CD4-positive, alpha-beta memory T cell (primary cell): Measurements from ENCODE around the gene ZDHHC20. TPM values are rescaled to one million over a fixed set of nuclear protein-coding genes. Genes with fewer than 3 reads are reported as not detected.

Source experiments
- CTCF ChIA-PET: fragments of 350-600 bp; sonication (Branson Sonifier 250); formaldehyde crosslinking; loops from one replicate; lab custom pipeline; 2021; ENCODE audit warnings: inconsistent platforms; ENCODE audit not compliant: partially characterized antibody; lab: Charles Lee
- POLR2A ChIA-PET: fragments of 350-600 bp; sonication (Branson Sonifier 250); formaldehyde crosslinking; loops from one replicate; lab custom pipeline; 2021; ENCODE audit not compliant: partially characterized antibody; lab: Charles Lee
- DNase-seq, 5 donors: peaks; one replicate each; pipeline versions ENCODE4 v3.0.0 to v3.0.0-alpha.2; 2020 to 2022; ENCODE audit warnings: mixed read lengths in 1 of 5
- H3K27ac ChIP-seq: one replicate; pipeline ENCODE4 v1.7.0; 2013; ENCODE audit warnings: low read depth, low read length
- H3K27me3 ChIP-seq: 2 replicates; pipeline ENCODE4 v1.7.0; 2013; ENCODE audit warnings: mild to moderate bottlenecking, low read length, moderate library complexity; ENCODE audit not compliant: insufficient read depth
- H3K36me3 ChIP-seq: 2 replicates; pipeline ENCODE4 v1.7.0; 2013; ENCODE audit warnings: mild to moderate bottlenecking, low read length, moderate library complexity; ENCODE audit not compliant: insufficient read depth
- H3K4me1 ChIP-seq: 2 replicates; pipeline ENCODE4 v1.7.0; 2013; ENCODE audit warnings: mild to moderate bottlenecking, low read length, moderate library complexity; ENCODE audit not compliant: insufficient read depth
- H3K4me3 ChIP-seq, 2 donors: one replicate each; pipeline ENCODE4 v1.7.0; 2013; ENCODE audit warnings: low read length in 2 of 2, mild to moderate bottlenecking in 1 of 2
- H3K9me3 ChIP-seq, 2 donors: one replicate each; pipeline ENCODE4 v1.7.0; 2013; ENCODE audit warnings: low read length in 2 of 2, control low read depth in 1 of 2; ENCODE audit not compliant: control insufficient read depth in 1 of 2
- H3K27ac Mint-ChIP-seq, 7 donors: one replicate each; pipeline ENCODE4 v1.8.0; 2020 to 2021; ENCODE audit warnings: mixed read lengths in 7 of 7, mild to moderate bottlenecking in 6 of 7, inconsistent platforms in 3 of 7, moderate library complexity in 3 of 7
- H3K27me3 Mint-ChIP-seq, 2 donors: one replicate each; pipeline ENCODE4 v1.8.0; 2020 to 2021; ENCODE audit warnings: mixed read lengths in 2 of 2
- H3K36me3 Mint-ChIP-seq, 2 donors: one replicate each; pipeline ENCODE4 v1.8.0; 2020 to 2021; ENCODE audit warnings: mixed read lengths in 2 of 2, inconsistent platforms in 1 of 2, mild to moderate bottlenecking in 1 of 2
- H3K4me1 Mint-ChIP-seq, 4 donors: one replicate each; pipeline ENCODE4 v1.8.0; 2020 to 2021; ENCODE audit warnings: mixed read lengths in 4 of 4, mild to moderate bottlenecking in 1 of 4
- H3K4me3 Mint-ChIP-seq, 8 donors: one replicate each; pipeline ENCODE4 v1.8.0; 2020 to 2021; ENCODE audit warnings: mixed read lengths in 8 of 8, mild to moderate bottlenecking in 7 of 8, moderate library complexity in 6 of 8, inconsistent platforms in 3 of 8
- H3K9me3 Mint-ChIP-seq, 8 donors: one replicate each; pipeline ENCODE4 v1.8.0; 2020 to 2021; ENCODE audit warnings: mixed read lengths in 8 of 8, mild to moderate bottlenecking in 5 of 8, inconsistent platforms in 3 of 8, moderate library complexity in 1 of 8
- intact Hi-C: fragments of 100-400 bp; cut with micrococcal nuclease; formaldehyde crosslinking; loops from one replicate; pipeline ENCODE4 v1.15.1; 2023
- polyA plus RNA-seq, 2 donors: library from polyadenylated mRNA; unstranded; fragments of 300-500 nt; fragmentation: Illumina TruSeq; gene quantifications; one replicate each; pipeline ENCODE4 v1.2.3, GENCODE V29; 2021
- total RNA-seq, 2 experiments: library from RNA; stranded (reverse); gene quantifications; one replicate each; pipeline ENCODE4 v1.2.3, GENCODE V29; 2021

Gene ZDHHC20
- total and polyA plus RNA-seq, 4 experiments from 2014 or later = 29.4 to 72.3 (median 51.8) TPM

DNA sequence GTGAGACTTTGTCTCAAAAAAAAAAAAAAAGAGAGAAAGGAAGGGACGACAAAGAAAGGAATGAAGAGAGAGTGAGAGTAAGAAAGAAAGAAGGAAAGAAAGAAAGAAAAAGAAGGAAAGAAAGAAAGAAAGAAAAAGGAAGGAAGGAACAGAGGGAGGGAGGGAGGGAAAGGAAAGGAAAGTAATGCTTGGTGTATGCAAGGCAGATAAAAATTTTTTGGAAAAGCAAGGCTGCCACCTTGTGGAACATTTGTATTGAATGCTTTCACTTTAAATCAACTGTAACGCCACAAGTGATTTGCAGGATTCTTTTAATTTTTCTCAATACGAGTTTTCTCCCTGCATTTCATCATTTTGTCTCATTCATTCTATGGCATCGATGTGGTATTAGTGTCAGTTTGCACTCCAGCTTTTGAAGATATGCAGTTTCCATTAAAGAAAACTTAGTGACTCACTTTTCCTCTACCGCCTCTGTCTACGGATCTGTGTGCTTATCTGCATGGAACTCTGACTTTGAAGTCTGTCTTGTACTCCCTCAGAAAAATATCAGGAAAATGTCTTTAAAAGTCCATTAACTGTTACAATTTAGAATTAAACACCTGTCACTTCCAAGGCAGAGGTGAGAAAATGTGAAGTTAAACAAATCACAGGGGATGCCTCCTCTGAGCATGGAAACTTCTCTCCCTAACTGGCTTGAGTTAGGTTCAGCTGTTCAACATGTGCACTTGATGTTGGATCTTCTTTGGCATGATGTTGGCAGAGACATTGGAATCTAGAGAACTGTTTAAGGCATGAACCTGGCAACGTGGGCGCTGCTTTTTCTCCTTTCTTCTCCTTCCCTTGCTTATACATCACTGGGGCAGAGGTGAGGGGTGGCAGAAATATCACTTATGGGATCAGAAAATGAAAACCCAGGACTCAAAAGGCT lies 20.0 kb upstream of the ZDHHC20 start:
- H3K27ac Mint-ChIP-seq = peak overlapping the region in 1 of 7 donors; percentile 43
- CTCF ChIA-PET = interaction anchor here (1.0 to 12.2 kb wide), 15 partner anchors 11 to 577 kb away, joined by 3 to 235 read pairs (median 5); partner anchors contain the start of genes MICU2 and XPO4
- DNase-seq = peak; percentile 61 to 71 (median 64)
- Histone ChIP-seq H3K36me3 (no peaks in the 10 kb centered on the region), H3K4me1 (peaks cover 15% of the 10 kb centered on the region), H3K27ac (no peak overlapping the region), H3K4me3 (no peak overlapping the region), H3K27me3 (no peaks in the 10 kb centered on the region), H3K9me3 (no peaks in the 10 kb centered on the region)
- intact Hi-C loops = loop anchor here (1.0 to 5.0 kb wide), 6 partner anchors 182 to 984 kb away; partner anchors contain the start of genes MRPL57 and SKA3
- no peaks in the 10 kb centered on the region for H3K36me3 Mint-ChIP-seq
- no peaks in the 10 kb centered on the region for H3K9me3 Mint-ChIP-seq
- peaks cover 7 to 15% (median 10%) of the 10 kb centered on the region in 4 donors for H3K4me1 Mint-ChIP-seq
- peak overlapping the region in 5 of 8 donors; percentile 35 to 73 (median 57) for H3K4me3 Mint-ChIP-seq
- H3K27me3 Mint-ChIP-seq = peaks cover 0 to 2% of the 10 kb centered on the region in 2 donors
- POLR2A ChIA-PET = interaction anchor here (0.8 kb wide), 1 partner anchor 10 kb away, joined by 3 read pairs; no protein-coding TSS in a partner anchor

DNA sequence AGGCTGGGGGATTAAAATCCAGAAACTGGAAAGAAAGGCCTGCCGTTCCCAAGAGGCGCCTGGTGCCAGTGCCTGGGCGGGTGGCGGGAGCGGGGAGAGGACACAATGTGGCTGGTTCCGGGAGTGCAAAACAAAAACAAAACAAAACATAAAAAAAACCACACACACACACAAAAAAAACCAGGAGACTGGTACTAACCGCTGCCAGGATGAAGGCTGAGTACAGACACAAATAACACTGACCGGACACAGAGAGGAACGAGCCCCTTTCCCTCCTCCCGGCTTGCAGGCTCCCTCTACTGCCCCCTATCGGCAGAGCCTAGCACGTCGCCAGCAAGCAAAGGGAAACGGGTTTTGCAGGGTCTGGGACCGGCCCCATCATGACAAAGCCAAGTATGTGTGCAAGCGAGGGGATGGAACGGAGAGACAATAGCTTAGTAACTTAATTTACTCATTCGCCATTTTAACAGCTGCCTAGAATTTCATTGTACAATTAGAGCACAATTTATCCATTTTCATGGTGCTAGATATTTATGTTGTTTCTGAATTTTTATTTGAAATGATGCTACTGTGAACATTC lies 17.9 kb upstream of the ZDHHC20 start:
- H3K27ac Mint-ChIP-seq = peak overlapping the region in 6 of 7 donors; percentile 2 to 76 (median 42)

DNA sequence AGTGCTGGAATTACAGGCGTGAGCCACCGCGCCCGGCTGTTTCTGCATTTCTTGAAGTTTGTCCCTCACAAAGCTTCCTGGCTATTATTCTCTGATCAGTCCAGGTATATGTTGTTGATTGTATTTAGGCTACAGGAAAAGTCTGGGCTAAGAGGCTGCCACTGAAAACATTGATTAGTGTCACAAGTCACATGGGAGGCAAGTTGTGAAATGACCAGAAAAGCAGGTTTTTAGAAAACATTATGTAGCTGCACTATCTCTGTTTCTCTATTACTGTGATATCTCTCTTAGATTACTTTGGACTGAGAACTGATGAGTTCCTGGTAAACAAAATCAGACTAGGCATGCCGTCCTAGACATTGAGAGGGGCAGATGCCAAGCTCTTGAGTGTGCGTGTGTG lies 16.0 kb upstream of the ZDHHC20 start:
- Histone ChIP-seq H3K9me3 (no peaks in the 10 kb centered on the region), H3K4me3 (no peak overlapping the region), H3K27me3 (no peaks in the 10 kb centered on the region), H3K36me3 (no peaks in the 10 kb centered on the region), H3K4me1 (peaks cover 15% of the 10 kb centered on the region), H3K27ac (no peak overlapping the region)
- peaks cover 0 to 1% of the 10 kb centered on the region in 2 donors for H3K27me3 Mint-ChIP-seq
- no peak for DNase-seq
- no peaks in the 10 kb centered on the region for H3K36me3 Mint-ChIP-seq
- intact Hi-C loops = loop anchor here (5.0 kb wide), 1 partner anchor 298 kb away; the partner anchor contains the start of genes MRPL57 and SKA3
- CTCF ChIA-PET = interaction anchor here (0.7 to 12.2 kb wide), 7 partner anchors 15 to 532 kb away, joined by 3 to 235 read pairs (median 6); partner anchors contain the start of gene ZDHHC20
- POLR2A ChIA-PET = no interaction called here
- peaks cover 0 to 5% (median 3%) of the 10 kb centered on the region in 8 donors for H3K9me3 Mint-ChIP-seq
- peaks cover 7 to 15% (median 10%) of the 10 kb centered on the region in 4 donors for H3K4me1 Mint-ChIP-seq
- peak overlapping the region in 1 of 8 donors; percentile 4 for H3K4me3 Mint-ChIP-seq
- no peak overlapping the region for H3K27ac Mint-ChIP-seq

More for the DNA sequence above, 17.9 kb upstream of the ZDHHC20 start:
- H3K4me3 ChIP-seq = peak overlapping the region in 1 of 2 donors; percentile 42
- H3K9me3 Mint-ChIP-seq = peaks cover 0 to 3% (median 0%) of the 10 kb centered on the region in 8 donors
- H3K4me1 Mint-ChIP-seq = peaks cover 7 to 15% (median 10%) of the 10 kb centered on the region in 4 donors
- no peaks in the 10 kb centered on the region for H3K36me3 ChIP-seq
- ChIA-PET CTCF (interaction anchor here (0.6 to 12.2 kb wide), 67 partner anchors 9 to 984 kb away, joined by 3 to 235 read pairs (median 5); partner anchors contain the start of genes MRPL57, SKA3, XPO4 and ZDHHC20), POLR2A (interaction anchor here (1.5 to 2.6 kb wide), 2 partner anchors 19 to 180 kb away, joined by 8 to 14 read pairs; partner anchors contain the start of gene ZDHHC20)
- H3K36me3 Mint-ChIP-seq = no peaks in the 10 kb centered on the region
- H3K4me3 Mint-ChIP-seq = peak overlapping the region; percentile 75 to 86 (median 83)
- no peaks in the 10 kb centered on the region for H3K9me3 ChIP-seq
- no peaks in the 10 kb centered on the region for H3K27me3 ChIP-seq
- peak; percentile 67 to 75 (median 70) for DNase-seq
- intact Hi-C loops = loop anchor here (2.0 to 5.0 kb wide), 2 partner anchors 18 to 300 kb away; partner anchors contain the start of genes MRPL57, SKA3 and ZDHHC20
- peaks cover 0 to 2% of the 10 kb centered on the region in 2 donors for H3K27me3 Mint-ChIP-seq
- peaks cover 15% of the 10 kb centered on the region for H3K4me1 ChIP-seq
- no peak overlapping the region for H3K27ac ChIP-seq

DNA sequence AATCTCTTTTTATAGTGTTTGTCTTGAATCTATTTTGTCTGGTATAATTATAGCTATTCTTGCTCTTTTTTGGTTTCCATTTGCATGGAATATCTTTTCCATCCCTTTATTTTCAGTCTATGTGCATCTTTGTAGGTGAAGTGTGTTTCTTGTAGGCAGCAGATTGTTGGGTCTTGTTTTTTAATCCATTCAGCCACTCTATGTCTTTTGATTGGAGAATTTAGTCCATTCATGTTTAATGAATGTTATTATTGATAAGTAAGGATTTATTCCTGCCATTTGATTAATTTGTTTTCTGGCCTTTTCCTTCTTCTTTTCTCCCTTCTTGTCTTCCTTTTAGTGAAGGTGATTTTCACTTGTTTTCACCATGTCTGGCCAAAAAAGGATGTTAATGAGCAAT lies 11.7 kb upstream of the ZDHHC20 start:
- ChIA-PET POLR2A (no interaction called here), CTCF (interaction anchor here (12.2 kb wide), 1 partner anchor 173 kb away, joined by 235 read pairs; no protein-coding TSS in a partner anchor)
- Mint-ChIP-seq H3K4me1 (no peaks in the 10 kb centered on the region), H3K27me3 (peaks cover 0 to 1% of the 10 kb centered on the region in 2 donors), H3K9me3 (peaks cover 0 to 8% (median 3%) of the 10 kb centered on the region in 8 donors), H3K36me3 (no peaks in the 10 kb centered on the region), H3K4me3 (no peak overlapping the region), H3K27ac (no peak overlapping the region)
- DNase-seq = no peak
- Histone ChIP-seq H3K4me1 (no peaks in the 10 kb centered on the region), H3K27ac (no peak overlapping the region), H3K36me3 (no peaks in the 10 kb centered on the region), H3K4me3 (no peak overlapping the region), H3K27me3 (no peaks in the 10 kb centered on the region), H3K9me3 (no peaks in the 10 kb centered on the region)
- intact Hi-C loops = no loop called here

DNA sequence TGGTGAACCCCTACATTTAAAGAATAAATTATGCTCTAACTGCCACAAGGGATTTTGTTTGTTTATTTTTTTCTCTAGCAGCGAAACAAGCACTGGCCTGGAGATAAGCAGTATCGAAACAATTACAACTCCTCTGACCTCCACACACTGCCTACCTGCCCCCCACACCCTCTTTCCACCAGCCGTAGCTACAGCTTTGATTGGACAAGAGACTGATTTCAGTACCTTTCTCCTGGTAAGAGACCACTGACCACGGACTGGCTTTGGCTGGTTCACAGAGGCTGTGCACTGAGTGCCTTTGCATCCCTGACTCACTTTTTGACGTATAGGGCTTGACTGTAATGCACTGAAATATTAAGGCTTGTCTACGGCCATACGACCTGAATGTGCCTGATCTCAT lies 7.4 kb upstream of the ZDHHC20 start:
- Histone ChIP-seq H3K4me1 (no peaks in the 10 kb centered on the region), H3K36me3 (no peaks in the 10 kb centered on the region), H3K4me3 (no peak overlapping the region), H3K27ac (no peak overlapping the region), H3K27me3 (no peaks in the 10 kb centered on the region), H3K9me3 (no peaks in the 10 kb centered on the region)
- peaks cover 0 to 1% of the 10 kb centered on the region in 2 donors for H3K27me3 Mint-ChIP-seq
- ChIA-PET POLR2A (interaction anchor here (1.6 kb wide), 1 partner anchor 21 kb away, joined by 3 read pairs; no protein-coding TSS in a partner anchor), CTCF (interaction anchor here (0.6 to 3.9 kb wide), 3 partner anchors 11 to 1422 kb away, joined by 3 to 25 read pairs (median 10); no protein-coding TSS in a partner anchor)
- H3K27ac Mint-ChIP-seq = no peak overlapping the region
- no peaks in the 10 kb centered on the region for H3K36me3 Mint-ChIP-seq
- H3K9me3 Mint-ChIP-seq = peaks cover 0 to 6% (median 2%) of the 10 kb centered on the region in 8 donors
- no peak overlapping the region for H3K4me3 Mint-ChIP-seq
- DNase-seq = no peak
- no peaks in the 10 kb centered on the region for H3K4me1 Mint-ChIP-seq
- intact Hi-C loops = no loop called here

DNA sequence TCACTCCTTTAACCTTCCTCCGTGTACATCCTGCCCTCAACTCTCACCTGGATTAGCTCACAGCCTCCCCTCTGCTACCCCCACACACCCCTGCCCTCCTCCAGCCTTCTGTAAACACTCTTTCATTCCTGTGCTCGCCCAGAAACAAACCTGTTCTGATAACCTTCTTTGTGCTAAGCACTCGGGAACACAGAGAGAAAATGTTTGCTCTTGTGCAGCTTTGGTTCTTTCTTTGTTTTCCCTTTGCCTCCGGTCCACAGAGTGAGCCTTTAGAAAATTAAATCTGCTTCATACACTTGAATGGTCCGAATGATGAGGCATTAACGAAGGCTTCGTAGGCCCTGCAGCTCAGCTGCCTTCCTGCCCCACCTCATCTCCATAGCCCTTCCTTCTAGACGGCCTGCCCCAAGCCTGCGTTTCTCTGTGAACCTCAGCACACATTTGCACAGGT lies 6.6 kb upstream of the ZDHHC20 start:
- CTCF ChIA-PET = interaction anchor here (0.6 to 2.0 kb wide), 3 partner anchors 10 to 1421 kb away, joined by 3 to 8 read pairs (median 3); no protein-coding TSS in a partner anchor
- no peak overlapping the region for H3K4me3 ChIP-seq
- intact Hi-C loops = no loop called here
- no peaks in the 10 kb centered on the region for H3K4me1 ChIP-seq
- POLR2A ChIA-PET = interaction anchor here (1.6 kb wide), 1 partner anchor 20 kb away, joined by 3 read pairs; no protein-coding TSS in a partner anchor
- Mint-ChIP-seq H3K27me3 (peaks cover 0 to under 1% of the 10 kb centered on the region in 2 donors), H3K36me3 (no peaks in the 10 kb centered on the region), H3K9me3 (peaks cover 0 to 5% (median 1%) of the 10 kb centered on the region in 8 donors), H3K4me1 (peaks cover 0 to 3% (median 0%) of the 10 kb centered on the region in 4 donors), H3K4me3 (no peak overlapping the region), H3K27ac (peak overlapping the region in 1 of 7 donors; percentile 63)
- no peaks in the 10 kb centered on the region for H3K36me3 ChIP-seq
- no peak for DNase-seq
- H3K27me3 ChIP-seq = no peaks in the 10 kb centered on the region
- no peaks in the 10 kb centered on the region for H3K9me3 ChIP-seq
- no peak overlapping the region for H3K27ac ChIP-seq
